ENCODE results near the gene TGFB1. TPM values are rescaled to one million over a fixed set of nuclear protein-coding genes. Genes with fewer than 3 reads are reported as not detected.
A peak's percentile ranks its signal among the peaks of the same experiment; 100 is the strongest.

Gene TGFB1
- total and polyA plus RNA-seq, 2 of the 13 experiments (the other 11 are each of a cell fraction or from before 2014, with no cell fraction given): 4.1 to 5.4 TPM

GRCh38 chr19:41323430-41324125 lies 30.1 kb downstream of the TGFB1 start (continued):
- TF ChIP-seq NFATC3 (CRISPR knock-in tag; IDR thresholded peaks at IDR 0.05): no peak
- no peak for TF ChIP-seq NR3C1 (CRISPR knock-in tag; IDR thresholded peaks at IDR 0.05)
- TF ChIP-seq ZNF569 (CRISPR knock-in tag; IDR thresholded peaks at IDR 0.05; ENCODE audit: borderline replicate concordance): no peak
- TF ChIP-seq POGK (CRISPR knock-in tag; conservative IDR thresholded peaks at IDR 0.05): 0 out of 2 replicates have a peak, but pooled peaks have one; percentile 57
- no peak for TF ChIP-seq DNMT1 (CRISPR knock-in tag; IDR thresholded peaks at IDR 0.05)
- TF ChIP-seq MED13 (CRISPR knock-in tag; IDR thresholded peaks at IDR 0.05): no peak
- TF ChIP-seq, protein P1, sequence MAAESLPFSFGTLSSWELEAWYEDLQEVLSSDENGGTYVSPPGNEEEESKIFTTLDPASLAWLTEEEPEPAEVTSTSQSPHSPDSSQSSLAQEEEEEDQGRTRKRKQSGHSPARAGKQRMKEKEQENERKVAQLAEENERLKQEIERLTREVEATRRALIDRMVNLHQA (CRISPR knock-in tag; IDR thresholded peaks at IDR 0.05): no peak
- no peak for TF ChIP-seq ZNF775 (CRISPR knock-in tag; IDR thresholded peaks at IDR 0.05; ENCODE audit: borderline replicate concordance)
- no peak for TF ChIP-seq ZNF251 (CRISPR knock-in tag; IDR thresholded peaks at IDR 0.05)
- no peak for TF ChIP-seq PAWR (CRISPR knock-in tag; IDR thresholded peaks at IDR 0.05; ENCODE audit: borderline replicate concordance)
- TF ChIP-seq ZNF790 (CRISPR knock-in tag; IDR thresholded peaks at IDR 0.05; ENCODE audit: borderline replicate concordance): no peak
- no peak for TF ChIP-seq ZSCAN5A (CRISPR knock-in tag; IDR thresholded peaks at IDR 0.05; ENCODE audit: borderline replicate concordance)
- no peak for TF ChIP-seq ZNF607 (CRISPR knock-in tag; IDR thresholded peaks at IDR 0.05; ENCODE audit: borderline replicate concordance)
- TF ChIP-seq AKAP8 (CRISPR knock-in tag; IDR thresholded peaks at IDR 0.05): no peak; the same call in 1 of the 2 replicates
- TF ChIP-seq, protein P2, sequence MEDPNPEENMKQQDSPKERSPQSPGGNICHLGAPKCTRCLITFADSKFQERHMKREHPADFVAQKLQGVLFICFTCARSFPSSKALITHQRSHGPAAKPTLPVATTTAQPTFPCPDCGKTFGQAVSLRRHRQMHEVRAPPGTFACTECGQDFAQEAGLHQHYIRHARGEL (CRISPR knock-in tag; IDR thresholded peaks at IDR 0.05): peak; percentile 16; the same call in 1 of the 2 replicates
- no peak for TF ChIP-seq ZNF20 (CRISPR knock-in tag; IDR thresholded peaks at IDR 0.05)
- no peak for TF ChIP-seq SAFB2 (CRISPR knock-in tag; IDR thresholded peaks at IDR 0.05; ENCODE audit: borderline replicate concordance, low read depth)
- no peak for TF ChIP-seq NR2F1 (CRISPR knock-in tag; IDR thresholded peaks at IDR 0.05)
- peak; percentile 63; the same call in 1 of the 2 replicates for TF ChIP-seq JUN (CRISPR knock-in tag; IDR thresholded peaks at IDR 0.05)
- TF ChIP-seq MED1 (CRISPR knock-in tag; IDR thresholded peaks at IDR 0.05): peak; percentile 50; the same call in 1 of the 2 replicates
- TF ChIP-seq, protein P3, sequence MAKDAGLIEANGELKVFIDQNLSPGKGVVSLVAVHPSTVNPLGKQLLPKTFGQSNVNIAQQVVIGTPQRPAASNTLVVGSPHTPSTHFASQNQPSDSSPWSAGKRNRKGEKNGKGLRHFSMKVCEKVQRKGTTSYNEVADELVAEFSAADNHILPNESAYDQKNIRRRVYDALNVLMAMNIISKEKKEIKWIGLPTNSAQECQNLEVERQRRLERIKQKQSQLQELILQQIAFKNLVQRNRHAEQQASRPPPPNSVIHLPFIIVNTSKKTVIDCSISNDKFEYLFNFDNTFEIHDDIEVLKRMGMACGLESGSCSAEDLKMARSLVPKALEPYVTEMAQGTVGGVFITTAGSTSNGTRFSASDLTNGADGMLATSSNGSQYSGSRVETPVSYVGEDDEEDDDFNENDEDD (CRISPR knock-in tag; IDR thresholded peaks at IDR 0.05; ENCODE audit: borderline replicate concordance): no peak
- TF ChIP-seq PBX3 (CRISPR knock-in tag; IDR thresholded peaks at IDR 0.05; ENCODE audit: borderline replicate concordance): no peak
- no peak for TF ChIP-seq IRF2 (CRISPR knock-in tag; IDR thresholded peaks at IDR 0.05)

Measured in HepG2 (cell line).